ENCODE measurements around the gene CACNA1B. TPM values are rescaled to one million over a fixed set of nuclear protein-coding genes. Genes with fewer than 3 reads are reported as not detected.

The CACNA1B gene
- total and polyA plus RNA-seq, 3 donors from 2014 or later, result 7.6 to 15.7 (median 11.0) TPM

GRCh38 chr9:137843355-137843754 lies 34.2 kb upstream of the CACNA1B start:
- 90 to 95% methylated on average over 9 of the region's 9 CpGs for WGBS, 2 donors
- H3K9me3 ChIP-seq, result no peaks in the 10 kb centered on the region
- no peak for DNase-seq
- TF ChIP-seq POLR2A (IDR thresholded peaks at IDR 0.05) (no peak), CTCF (IDR thresholded peaks at IDR 0.05) (no peak)
- no peaks in the 10 kb centered on the region for H3K36me3 ChIP-seq (ENCODE audit: low read depth, missing control alignments)
- H3K27ac ChIP-seq, result no peak overlapping the region
- intact Hi-C loops (cut with DNase I; ENCODE audit: low total_unique reads), result no loop called here
- no peaks in the 10 kb centered on the region for H3K4me1 ChIP-seq
- H3K4me3 ChIP-seq, result no peak overlapping the region
- H3K27me3 ChIP-seq, result no peaks in the 10 kb centered on the region

GRCh38 chr9:137851516-137852267 lies 25.9 kb upstream of the CACNA1B start:
- no peaks in the 10 kb centered on the region for H3K36me3 ChIP-seq (ENCODE audit: low read depth, missing control alignments)
- intact Hi-C loops (cut with DNase I; ENCODE audit: low total_unique reads), result no loop called here
- H3K4me3 ChIP-seq, result no peak overlapping the region
- H3K27ac ChIP-seq, result no peak overlapping the region
- DNase-seq, result no peak
- no peaks in the 10 kb centered on the region for H3K9me3 ChIP-seq
- WGBS, 2 donors, result 73 to 75% methylated on average over 5 of the region's 5 CpGs
- TF ChIP-seq POLR2A (IDR thresholded peaks at IDR 0.05) (no peak), CTCF (IDR thresholded peaks at IDR 0.05) (no peak)
- H3K4me1 ChIP-seq, result no peaks in the 10 kb centered on the region
- H3K27me3 ChIP-seq, result no peaks in the 10 kb centered on the region

GRCh38 chr9:137853392-137853995 lies 24.1 kb upstream of the CACNA1B start:
- no peaks in the 10 kb centered on the region for H3K9me3 ChIP-seq
- DNase-seq, result no peak
- WGBS, 2 donors, result 95 to 97% methylated on average over 1 of the region's 1 CpG

GRCh38 chr9:137860361-137860760 lies 17.2 kb upstream of the CACNA1B start:
- Histone ChIP-seq H3K27ac (no peak overlapping the region), H3K36me3 (ENCODE audit: low read depth, missing control alignments) (no peaks in the 10 kb centered on the region), H3K4me1 (no peaks in the 10 kb centered on the region), H3K9me3 (no peaks in the 10 kb centered on the region), H3K27me3 (no peaks in the 10 kb centered on the region), H3K4me3 (no peak overlapping the region)
- WGBS, 2 donors, result 89 to 100% methylated on average over 1 of the region's 1 CpG
- no peak for TF ChIP-seq POLR2A (IDR thresholded peaks at IDR 0.05)
- TF ChIP-seq CTCF (IDR thresholded peaks at IDR 0.05), result no peak
- DNase-seq, result no peak
- intact Hi-C loops (cut with DNase I; ENCODE audit: low total_unique reads), result no loop called here

More at GRCh38 chr9:137853392-137853995, 24.1 kb upstream of the CACNA1B start:
- H3K27ac ChIP-seq, result no peak overlapping the region
- no peaks in the 10 kb centered on the region for H3K27me3 ChIP-seq
- H3K36me3 ChIP-seq (ENCODE audit: low read depth, missing control alignments), result no peaks in the 10 kb centered on the region
- H3K4me3 ChIP-seq, result no peak overlapping the region
- intact Hi-C loops (cut with DNase I; ENCODE audit: low total_unique reads), result no loop called here
- no peaks in the 10 kb centered on the region for H3K4me1 ChIP-seq
- no peak for TF ChIP-seq POLR2A (IDR thresholded peaks at IDR 0.05)
- TF ChIP-seq CTCF (IDR thresholded peaks at IDR 0.05), result no peak

Data from testis (tissue), 3 donors.